H1 (cell line): Measurements from ENCODE around the gene MITF. TPM values are rescaled to one million over a fixed set of nuclear protein-coding genes. Genes with fewer than 3 reads are reported as not detected.

Experiments used
- CHD1 ChIP-seq: IDR thresholded peaks from 2 replicates; pipeline ENCODE4 v1.6.1; 2012; ENCODE audit warnings: low read depth, low read length, improper control_type of control experiment
- CHD2 ChIP-seq: IDR thresholded peaks from 2 replicates; pipeline ENCODE4 v1.6.1; 2012; ENCODE audit warnings: low read length, improper control_type of control experiment
- KDM4A ChIP-seq: IDR thresholded peaks from one replicate; pipeline ENCODE4 v1.7.1; 2012; ENCODE audit warnings: low read depth, mild to moderate bottlenecking, moderate library complexity, low read length, inconsistent platforms; ENCODE audit not compliant: severe bottlenecking
- RXRA ChIP-seq: IDR thresholded peaks from 2 replicates; pipeline ENCODE4 v1.6.1; 2011; ENCODE audit warnings: low read depth, mild to moderate bottlenecking, low read length, moderate library complexity; ENCODE audit not compliant: insufficient read depth
- SP1 ChIP-seq: IDR thresholded peaks from 2 replicates; pipeline ENCODE4 v1.6.1; 2011; ENCODE audit warnings: low read depth, low read length
- SRF ChIP-seq: IDR thresholded peaks from 2 replicates; pipeline ENCODE4 v1.6.1; 2011; ENCODE audit warnings: mild to moderate bottlenecking, low read depth, low read length, moderate library complexity
- SUZ12 ChIP-seq: fragments of 200-600 bp; sonication (generic); IDR thresholded peaks from 2 replicates; pipeline ENCODE4 v1.6.1; 2012; ENCODE audit warnings: mild to moderate bottlenecking, inconsistent platforms, low read length, moderate library complexity, mixed read lengths
- polyA plus RNA-seq, 7 experiments: library from polyadenylated mRNA; depleted of rRNA in 3 of 7; stranded (reverse) in 5 of 7; unstranded in 2 of 7; fragments of >200 nt in 5 of 7; fragments of 200-250 nt in 2 of 7; gene quantifications; 1 replicate in 5 of 7; 2 replicates in 1 of 7; 4 replicates in 1 of 7; pipeline versions ENCODE4 v1.2.1 to v1.2.3, GENCODE V29; 2011 to 2013; ENCODE audit warnings: missing spikeins in 2 of 7, mixed read lengths in 2 of 7
- total RNA-seq: library from RNA; stranded (reverse); fragmentation: NEBNext Ultra II Directional; extraction: Animal tissue kit (Norgen Biotek cat#: 25700); gene quantifications from 2 replicates; pipeline ENCODE4 v1.2.1, GENCODE V29; 2021
- TF ChIP-seq, protein P1 (sequence below): IDR thresholded peaks from 2 replicates; pipeline ENCODE4 v1.6.1; 2011; ENCODE audit warnings: low read depth, mild to moderate bottlenecking, low read length; ENCODE audit not compliant: insufficient read depth

Gene MITF
- total and polyA plus RNA-seq, 2 of the 8 experiments (the other 6 are each of a cell fraction or from before 2014, with no cell fraction given): 0.53 to 1.4 TPM

- no peak for TF ChIP-seq KDM4A
- no peak for TF ChIP-seq SP1
- TF ChIP-seq, protein P1, sequence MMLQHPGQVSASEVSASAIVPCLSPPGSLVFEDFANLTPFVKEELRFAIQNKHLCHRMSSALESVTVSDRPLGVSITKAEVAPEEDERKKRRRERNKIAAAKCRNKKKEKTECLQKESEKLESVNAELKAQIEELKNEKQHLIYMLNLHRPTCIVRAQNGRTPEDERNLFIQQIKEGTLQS: no peak
- no peak for TF ChIP-seq SUZ12
- no peak for TF ChIP-seq CHD1
- no peak for TF ChIP-seq SRF
- no peak for TF ChIP-seq CHD2
- no peak for TF ChIP-seq RXRA
Measured at GRCh38 chr3:69997631-69998307, 258.5 kb downstream of the MITF start (continued).
